ENCODE results near the gene GNS. TPM values are rescaled to one million over a fixed set of nuclear protein-coding genes. Genes with fewer than 3 reads are reported as not detected.

GNS gene
- polyA plus RNA-seq, 1 donor from 2014 or later = 39.0 TPM

- no peak overlapping the region for H3K4me3 ChIP-seq (ENCODE audit: low read length)
- H3K4me2 ChIP-seq (ENCODE audit: low read length) = no peak overlapping the region
- TF ChIP-seq SMC3 (conservative IDR thresholded peaks at IDR 0.05; ENCODE audit: poor library complexity) = no peak
- no peak for TF ChIP-seq MXI1 (conservative IDR thresholded peaks at IDR 0.05; ENCODE audit: poor library complexity, severe bottlenecking)
- TF ChIP-seq TAF1 (IDR thresholded peaks at IDR 0.05; ENCODE audit: low read depth) = no peak
- no peak for TF ChIP-seq POLR2AphosphoS5 (IDR thresholded peaks at IDR 0.05)
- no peak for TF ChIP-seq RAD21 (conservative IDR thresholded peaks at IDR 0.05)
- no peak for TF ChIP-seq REST (IDR thresholded peaks at IDR 0.05; ENCODE audit: borderline replicate concordance)
- H2AFZ ChIP-seq (ENCODE audit: low read depth, low read length) = no peak overlapping the region
- H3K9me2 ChIP-seq (ENCODE audit: insufficient read depth, low read length) = no peaks in the 10 kb centered on the region
- no peaks in the 10 kb centered on the region for H3K27me3 ChIP-seq (ENCODE audit: insufficient read depth, low read depth, low read length)
- H3K9ac ChIP-seq (ENCODE audit: low read length) = no peak overlapping the region
- H3K79me2 ChIP-seq (replicated peaks; ENCODE audit: insufficient read depth, low read length) = no peaks in the 10 kb centered on the region
- no peaks in the 10 kb centered on the region for H3K9me3 ChIP-seq (ENCODE audit: low read length)
- H3K27ac ChIP-seq (ENCODE audit: low read length) = no peak overlapping the region
- H3K36me3 ChIP-seq (ENCODE audit: insufficient read depth, low read length) = no peaks in the 10 kb centered on the region
- no peaks in the 10 kb centered on the region for H4K20me1 ChIP-seq (ENCODE audit: insufficient read depth)
- H3F3A ChIP-seq (ENCODE audit: insufficient read depth, low read length, poor library complexity, severe bottlenecking) = no peaks in the 10 kb centered on the region
These were observed 81.0 kb downstream of the GNS start for GRCh38 chr12:64678248-64678647.

DNA sequence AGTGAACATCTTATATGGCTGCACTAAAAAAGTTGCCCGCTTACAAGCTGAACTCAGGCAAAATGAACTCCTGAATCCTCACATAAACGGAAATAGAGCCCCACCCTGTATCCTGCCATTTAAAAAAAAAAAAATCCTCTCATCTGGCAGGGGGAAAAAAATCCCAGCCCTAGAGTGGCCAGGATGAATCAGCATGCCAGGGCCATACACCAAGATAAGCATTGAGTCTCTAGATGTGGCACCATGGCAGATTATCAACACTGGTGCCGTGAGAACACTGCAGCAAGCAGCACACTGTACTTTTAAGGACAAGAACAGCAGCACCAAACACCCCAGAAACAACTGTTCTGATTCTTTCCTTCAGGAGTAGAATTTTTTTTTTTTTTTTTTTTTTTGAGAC, 83.4 kb downstream of the GNS start:
- H3F3A ChIP-seq (ENCODE audit: insufficient read depth, low read length, poor library complexity, severe bottlenecking) = no peaks in the 10 kb centered on the region
- H3K27ac ChIP-seq (ENCODE audit: low read length) = no peak overlapping the region
- H3K4me3 ChIP-seq (ENCODE audit: low read length) = no peak overlapping the region
- no peaks in the 10 kb centered on the region for H3K36me3 ChIP-seq (ENCODE audit: insufficient read depth, low read length)
- no peak overlapping the region for H3K9ac ChIP-seq (ENCODE audit: low read length)
- H3K79me2 ChIP-seq (replicated peaks; ENCODE audit: insufficient read depth, low read length) = no peaks in the 10 kb centered on the region
- H3K9me3 ChIP-seq (ENCODE audit: low read length) = no peaks in the 10 kb centered on the region
- no peaks in the 10 kb centered on the region for H4K20me1 ChIP-seq (ENCODE audit: insufficient read depth)
- TF ChIP-seq TAF1 (IDR thresholded peaks at IDR 0.05; ENCODE audit: low read depth) (no peak), SMC3 (conservative IDR thresholded peaks at IDR 0.05; ENCODE audit: poor library complexity) (no peak), RAD21 (conservative IDR thresholded peaks at IDR 0.05) (no peak), POLR2AphosphoS5 (IDR thresholded peaks at IDR 0.05) (no peak), EP300 (conservative IDR thresholded peaks at IDR 0.05; ENCODE audit: poor library complexity, severe bottlenecking) (no peak)
- TF ChIP-seq, protein P1, sequence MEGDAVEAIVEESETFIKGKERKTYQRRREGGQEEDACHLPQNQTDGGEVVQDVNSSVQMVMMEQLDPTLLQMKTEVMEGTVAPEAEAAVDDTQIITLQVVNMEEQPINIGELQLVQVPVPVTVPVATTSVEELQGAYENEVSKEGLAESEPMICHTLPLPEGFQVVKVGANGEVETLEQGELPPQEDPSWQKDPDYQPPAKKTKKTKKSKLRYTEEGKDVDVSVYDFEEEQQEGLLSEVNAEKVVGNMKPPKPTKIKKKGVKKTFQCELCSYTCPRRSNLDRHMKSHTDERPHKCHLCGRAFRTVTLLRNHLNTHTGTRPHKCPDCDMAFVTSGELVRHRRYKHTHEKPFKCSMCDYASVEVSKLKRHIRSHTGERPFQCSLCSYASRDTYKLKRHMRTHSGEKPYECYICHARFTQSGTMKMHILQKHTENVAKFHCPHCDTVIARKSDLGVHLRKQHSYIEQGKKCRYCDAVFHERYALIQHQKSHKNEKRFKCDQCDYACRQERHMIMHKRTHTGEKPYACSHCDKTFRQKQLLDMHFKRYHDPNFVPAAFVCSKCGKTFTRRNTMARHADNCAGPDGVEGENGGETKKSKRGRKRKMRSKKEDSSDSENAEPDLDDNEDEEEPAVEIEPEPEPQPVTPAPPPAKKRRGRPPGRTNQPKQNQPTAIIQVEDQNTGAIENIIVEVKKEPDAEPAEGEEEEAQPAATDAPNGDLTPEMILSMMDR (IDR thresholded peaks at IDR 0.05; ENCODE audit: poor library complexity, severe bottlenecking) = no peak
- H3K27me3 ChIP-seq (ENCODE audit: insufficient read depth, low read depth, low read length) = no peaks in the 10 kb centered on the region
- H3K4me2 ChIP-seq (ENCODE audit: low read length) = no peak overlapping the region
- H3K9me2 ChIP-seq (ENCODE audit: insufficient read depth, low read length) = no peaks in the 10 kb centered on the region
- no peak overlapping the region for H2AFZ ChIP-seq (ENCODE audit: low read depth, low read length)

GRCh38 chr12:64674367-64674922, 84.8 kb downstream of the GNS start:
- TF ChIP-seq TAF1 (IDR thresholded peaks at IDR 0.05; ENCODE audit: low read depth) = no peak
- no peak for TF ChIP-seq EP300 (conservative IDR thresholded peaks at IDR 0.05; ENCODE audit: poor library complexity, severe bottlenecking)
- no peak for TF ChIP-seq MXI1 (conservative IDR thresholded peaks at IDR 0.05; ENCODE audit: poor library complexity, severe bottlenecking)
- TF ChIP-seq SMC3 (conservative IDR thresholded peaks at IDR 0.05; ENCODE audit: poor library complexity) = no peak
- TF ChIP-seq EZH2 (IDR thresholded peaks at IDR 0.05; ENCODE audit: borderline replicate concordance, insufficient read depth, low read length, poor library complexity, severe bottlenecking) = no peak
- no peak for TF ChIP-seq POLR2AphosphoS5 (IDR thresholded peaks at IDR 0.05)
- TF ChIP-seq, protein P1 (IDR thresholded peaks at IDR 0.05; ENCODE audit: poor library complexity, severe bottlenecking) = no peak
- TF ChIP-seq RAD21 (conservative IDR thresholded peaks at IDR 0.05) = no peak
- TF ChIP-seq REST (IDR thresholded peaks at IDR 0.05; ENCODE audit: borderline replicate concordance) = no peak
- no peak overlapping the region for H3K4me3 ChIP-seq (ENCODE audit: low read length)
- no peaks in the 10 kb centered on the region for H3K79me2 ChIP-seq (replicated peaks; ENCODE audit: insufficient read depth, low read length)
- no peak overlapping the region for H3K9ac ChIP-seq (ENCODE audit: low read length)
- H3K36me3 ChIP-seq (ENCODE audit: insufficient read depth, low read length) = no peaks in the 10 kb centered on the region
- no peak overlapping the region for H2AFZ ChIP-seq (ENCODE audit: low read depth, low read length)
- H3F3A ChIP-seq (ENCODE audit: insufficient read depth, low read length, poor library complexity, severe bottlenecking) = no peaks in the 10 kb centered on the region
- H4K20me1 ChIP-seq (ENCODE audit: insufficient read depth) = no peaks in the 10 kb centered on the region
- no peaks in the 10 kb centered on the region for H3K27me3 ChIP-seq (ENCODE audit: insufficient read depth, low read depth, low read length)
- no peaks in the 10 kb centered on the region for H3K9me3 ChIP-seq (ENCODE audit: low read length)
- H3K9me2 ChIP-seq (ENCODE audit: insufficient read depth, low read length) = no peaks in the 10 kb centered on the region
- H3K4me2 ChIP-seq (ENCODE audit: low read length) = no peak overlapping the region
- H3K27ac ChIP-seq (ENCODE audit: low read length) = no peak overlapping the region
